HG03565 (cell line): ENCODE results near the gene AGMAT.
"Not testable (repeated sequence)": the region's sequence is repeated elsewhere in the genome, so short reads cannot be mapped to it uniquely, and the experiment has no call there.

ENCODE experiments used
- ATAC-seq: cut with Tn5 transposase; IDR thresholded peaks from one replicate; pipeline ENCODE4 v1.9.1; 2021; ENCODE audit warnings: mild to moderate bottlenecking, moderate library complexity; ENCODE audit not compliant: unreplicated experiment

AGMAT gene

GRCh38 chr1:15616373-15617172, 31.7 kb upstream of the AGMAT start:
- no peak for ATAC-seq

GRCh38 chr1:15610167-15610566, 25.3 kb upstream of the AGMAT start:
- no peak for ATAC-seq

GRCh38 chr1:15609631-15610030, 24.8 kb upstream of the AGMAT start:
- ATAC-seq: no peak

- ATAC-seq: no peak
Measured at GRCh38 chr1:15605398-15606383, 20.8 kb upstream of the AGMAT start.

- not testable (repeated sequence) for ATAC-seq
Measured at GRCh38 chr1:15604400-15604799, 19.5 kb upstream of the AGMAT start.

GRCh38 chr1:15603966-15604282, 19.1 kb upstream of the AGMAT start:
- not testable (repeated sequence) for ATAC-seq

GRCh38 chr1:15603050-15603965, 18.5 kb upstream of the AGMAT start:
- ATAC-seq: peak; percentile 85

- no peak for ATAC-seq
Measured at GRCh38 chr1:15598436-15598835, 13.6 kb upstream of the AGMAT start.

DNA sequence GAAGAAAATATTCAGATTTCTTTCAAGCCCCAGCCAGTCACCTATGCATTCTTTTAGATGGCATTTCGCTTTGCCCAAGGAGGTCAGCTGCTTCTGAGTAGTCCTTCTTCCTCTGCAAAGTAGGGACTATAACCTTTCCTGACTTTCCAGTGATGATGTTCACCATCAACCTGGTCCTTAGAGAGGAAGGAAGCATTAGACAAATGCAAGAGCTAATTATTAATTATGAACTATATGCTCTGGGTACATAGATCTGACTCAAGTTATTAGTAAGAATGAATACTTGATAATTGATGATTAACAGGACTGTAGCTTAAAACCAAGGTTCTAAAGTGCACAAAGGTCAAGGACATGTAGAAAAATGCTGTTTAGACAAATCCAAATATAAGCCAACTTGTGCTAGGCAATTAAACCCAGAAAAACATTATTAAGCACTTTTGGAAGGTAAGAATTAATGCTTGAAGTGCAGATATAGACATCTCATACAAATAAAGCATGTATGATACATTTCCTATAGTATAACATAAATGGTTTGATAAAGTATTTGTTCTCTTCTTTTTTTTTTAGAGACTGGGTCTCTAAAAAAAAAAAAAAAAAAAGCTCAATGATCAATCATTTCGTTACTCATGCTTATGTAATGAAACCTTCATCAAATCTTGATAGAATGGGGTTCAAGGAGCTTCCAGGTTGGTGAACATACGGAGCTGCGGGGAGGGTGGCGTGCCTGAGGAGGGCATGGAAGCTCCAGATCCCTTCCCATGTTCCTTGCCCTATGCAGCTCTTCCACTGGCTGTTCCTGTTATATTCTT, 11.2 kb upstream of the AGMAT start:
- no peak for ATAC-seq

- ATAC-seq: no peak
Measured at GRCh38 chr1:15592285-15592684, 7.4 kb upstream of the AGMAT start.

DNA sequence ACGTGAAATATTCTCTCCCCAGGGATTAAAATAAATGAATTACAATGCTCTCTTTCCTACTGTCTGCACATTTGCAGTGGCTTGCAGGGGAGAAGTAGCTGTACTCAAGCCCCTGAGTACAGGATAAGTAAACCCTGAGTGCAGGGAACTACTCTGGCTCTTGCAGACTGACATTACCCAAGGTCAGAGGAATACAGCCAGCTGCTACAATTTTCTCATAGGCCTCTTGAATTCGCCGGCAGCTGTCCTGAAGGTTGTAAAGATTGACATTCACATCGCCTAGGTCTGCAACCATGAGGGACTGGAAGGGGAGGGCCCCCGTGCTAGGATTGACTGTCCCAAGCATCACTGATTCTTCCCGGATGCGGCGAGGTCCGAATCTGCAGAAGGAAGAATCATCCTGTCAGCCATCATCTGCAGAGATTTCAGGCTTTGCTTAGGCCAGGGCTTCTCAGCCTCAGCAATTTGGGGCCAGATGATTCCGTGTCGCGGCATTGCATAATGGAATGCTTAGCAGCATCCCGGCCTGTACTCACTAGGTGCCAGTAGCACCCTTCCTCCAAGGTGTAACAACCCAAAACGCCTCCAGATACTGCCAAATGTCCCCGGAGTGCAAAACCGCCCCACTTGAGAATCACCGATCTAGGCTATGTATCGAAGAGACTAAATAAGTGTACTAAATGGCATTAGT, 1.7 kb downstream of the AGMAT start:
- no peak for ATAC-seq

DNA sequence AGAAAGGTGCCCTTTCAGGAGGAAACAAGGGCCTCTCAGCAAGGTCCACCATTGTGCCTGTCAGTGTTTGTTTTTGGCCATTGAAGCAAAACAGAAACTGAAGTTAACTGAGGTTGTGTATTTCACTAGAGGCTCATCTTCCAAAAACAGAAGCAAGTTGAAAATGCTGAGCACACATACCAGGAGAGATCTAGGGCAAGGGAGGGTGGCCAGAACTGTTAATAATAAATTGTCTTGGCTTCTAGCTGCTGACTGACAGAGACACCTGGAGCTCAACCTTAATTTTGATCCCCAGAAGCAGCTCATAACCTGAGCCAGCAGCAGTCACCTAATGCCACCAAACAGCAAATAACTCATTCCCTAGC, 5.2 kb downstream of the AGMAT start:
- ATAC-seq: no peak

DNA sequence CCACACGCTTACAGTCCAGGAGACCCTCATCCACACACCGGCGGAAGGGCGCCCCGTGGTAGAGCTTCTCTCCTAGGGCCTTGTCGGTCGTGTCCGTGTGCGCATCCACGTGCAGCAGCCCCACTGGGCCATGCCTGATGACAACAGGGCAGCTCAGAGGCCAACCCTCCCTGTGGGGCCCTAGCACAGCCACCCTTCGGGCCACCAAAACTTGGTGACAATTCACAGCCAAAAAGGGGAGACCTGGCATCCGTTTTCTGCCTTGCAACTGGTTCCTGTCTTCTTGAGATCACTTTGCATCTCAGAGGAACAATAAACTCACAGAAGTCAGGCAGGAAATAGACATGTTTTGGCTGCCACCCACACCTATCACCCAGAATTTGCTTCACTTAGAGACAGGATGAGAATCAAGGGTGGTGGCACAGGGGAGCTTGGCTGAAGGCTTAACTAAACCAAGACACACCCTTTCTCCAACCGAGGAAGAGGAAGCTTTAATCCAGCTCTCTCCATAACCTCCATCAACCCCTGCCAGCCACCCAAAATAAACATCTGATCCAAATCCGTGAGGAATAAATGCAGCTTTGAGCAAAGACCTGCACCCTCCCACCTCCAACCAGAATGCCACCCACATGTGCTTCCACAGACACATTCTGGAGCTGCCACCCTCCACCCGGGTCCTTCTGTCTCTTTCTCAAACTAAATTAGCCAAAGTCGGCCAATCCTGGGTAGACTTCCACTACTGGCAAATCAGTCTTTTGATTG, 5.7 kb downstream of the AGMAT start:
- no peak for ATAC-seq

- no peak for ATAC-seq
Measured at GRCh38 chr1:15577691-15578090, 7.2 kb downstream of the AGMAT start.

DNA sequence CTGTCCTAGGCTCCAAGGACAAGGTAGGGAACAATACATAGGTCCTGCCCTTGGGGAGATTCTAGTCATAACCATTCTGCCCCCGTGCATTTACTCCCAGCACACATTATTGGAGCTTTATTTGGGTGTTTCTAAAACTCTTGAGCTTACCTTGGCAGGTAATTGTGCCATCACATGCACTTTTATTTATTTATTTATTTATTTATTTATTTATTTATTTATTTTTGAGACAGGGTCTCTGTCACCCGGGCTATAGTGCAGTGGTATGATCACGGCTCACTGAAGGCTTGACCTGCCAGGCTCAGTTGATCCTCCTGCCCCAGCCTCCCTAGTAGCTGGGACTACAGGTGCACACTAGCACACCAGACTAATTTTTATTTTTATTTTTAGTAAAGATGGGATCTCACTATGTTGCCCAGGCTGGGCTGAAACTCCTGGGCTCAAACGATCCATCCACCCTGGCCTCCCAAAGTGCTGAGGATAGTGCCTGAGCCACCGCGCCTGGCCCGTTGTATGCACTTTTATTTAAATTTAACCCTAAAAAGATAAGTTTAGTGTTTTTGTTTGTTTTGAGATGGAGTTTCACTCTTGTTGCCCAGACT, 9.2 kb downstream of the AGMAT start:
- ATAC-seq: no peak

DNA sequence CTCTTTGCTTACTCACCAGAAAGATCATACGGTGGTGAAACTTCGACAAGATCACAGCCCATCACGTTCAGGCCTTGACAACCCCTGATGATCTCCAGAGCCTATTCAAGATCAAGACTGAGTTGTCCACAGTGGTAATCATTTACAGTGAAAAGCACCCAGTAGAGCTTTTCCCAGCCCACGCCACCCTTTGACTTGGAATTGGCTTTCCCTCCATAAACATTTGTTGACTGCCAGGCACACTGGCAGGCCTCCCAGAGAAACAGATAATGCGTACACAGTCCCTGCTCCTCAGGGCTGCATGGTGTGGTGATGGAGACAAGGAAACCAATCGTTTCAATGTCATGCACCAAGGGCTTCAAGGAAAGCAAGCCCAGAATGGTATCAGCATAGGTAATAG, 10.1 kb downstream of the AGMAT start:
- ATAC-seq: no peak

- no peak for ATAC-seq
Measured at GRCh38 chr1:15573477-15573876, 11.4 kb downstream of the AGMAT start.

GRCh38 chr1:15571266-15571665, 13.6 kb downstream of the AGMAT start:
- no peak for ATAC-seq
